ENCODE results near the gene CPLX4. TPM values are rescaled to one million over a fixed set of nuclear protein-coding genes. Genes with fewer than 3 reads are reported as not detected.

Gene CPLX4
- total RNA-seq, 2 experiments from 2014 or later: not detected

GRCh38 chr18:59268127-59268720 lies 50.2 kb downstream of the CPLX4 start:
- DNase-seq: no peak
- ChIA-PET CTCF (interaction anchor here (1.0 to 4.5 kb wide), 3 partner anchors 18 to 183 kb away, joined by 3 to 28 read pairs (median 5); no protein-coding TSS in a partner anchor), POLR2A (no interaction called here)
- no peaks in the 10 kb centered on the region for H3K36me3 Mint-ChIP-seq (ENCODE audit: low read depth)
- TF ChIP-seq CTCF (IDR thresholded peaks at IDR 0.05): no peak
- intact Hi-C loops (cut with micrococcal nuclease): loop anchor here (10.0 kb wide), 1 partner anchor 183 kb away; no protein-coding TSS in a partner anchor
- no peak overlapping the region for H3K27ac Mint-ChIP-seq
- no peaks in the 10 kb centered on the region for H3K9me3 Mint-ChIP-seq
- H3K27me3 Mint-ChIP-seq: peaks cover 82% of the 10 kb centered on the region
- H3K4me3 Mint-ChIP-seq: no peak overlapping the region
- ATAC-seq: no peak
- peaks cover 21% of the 10 kb centered on the region for H3K4me1 Mint-ChIP-seq (ENCODE audit: low read depth)

GRCh38 chr18:59267503-59268126 lies 50.8 kb downstream of the CPLX4 start:
- Mint-ChIP-seq H3K36me3 (ENCODE audit: low read depth) (no peaks in the 10 kb centered on the region), H3K27me3 (peaks cover 88% of the 10 kb centered on the region), H3K4me3 (no peak overlapping the region), H3K27ac (no peak overlapping the region), H3K4me1 (ENCODE audit: low read depth) (peaks cover 21% of the 10 kb centered on the region), H3K9me3 (no peaks in the 10 kb centered on the region)
- POLR2A ChIA-PET: interaction anchor here (0.6 kb wide), 1 partner anchor 633 kb away, joined by 3 read pairs; no protein-coding TSS in a partner anchor
- CTCF ChIA-PET: interaction anchor here (1.2 kb wide), 1 partner anchor 134 kb away, joined by 3 read pairs; no protein-coding TSS in a partner anchor
- DNase-seq: peak; percentile 23
- ATAC-seq: no peak
- no peak for TF ChIP-seq CTCF (IDR thresholded peaks at IDR 0.05)
- intact Hi-C loops (cut with micrococcal nuclease): loop anchor here (10.0 kb wide), 1 partner anchor 183 kb away; no protein-coding TSS in a partner anchor

- no peaks in the 10 kb centered on the region for H3K9me3 Mint-ChIP-seq
- no peak overlapping the region for H3K27ac Mint-ChIP-seq
- TF ChIP-seq CTCF (IDR thresholded peaks at IDR 0.05): no peak
- no peak overlapping the region for H3K4me3 Mint-ChIP-seq
- no peak for DNase-seq
- intact Hi-C loops (cut with micrococcal nuclease): loop anchor here (10.0 kb wide), 1 partner anchor 182 kb away; no protein-coding TSS in a partner anchor
- H3K27me3 Mint-ChIP-seq: peaks cover 87% of the 10 kb centered on the region
- no peak for ATAC-seq
- peaks cover 20% of the 10 kb centered on the region for H3K4me1 Mint-ChIP-seq (ENCODE audit: low read depth)
- ChIA-PET CTCF (interaction anchor here (1.1 to 1.2 kb wide), 2 partner anchors 9 to 135 kb away, joined by 3 read pairs; no protein-coding TSS in a partner anchor), POLR2A (interaction anchor here (0.6 kb wide), 1 partner anchor 633 kb away, joined by 3 read pairs; no protein-coding TSS in a partner anchor)
- no peaks in the 10 kb centered on the region for H3K36me3 Mint-ChIP-seq (ENCODE audit: low read depth)
Measured at GRCh38 chr18:59266886-59267502, 51.5 kb downstream of the CPLX4 start.

GRCh38 chr18:59266459-59266858 lies 52.0 kb downstream of the CPLX4 start:
- DNase-seq (no peak), ATAC-seq (no peak)
- no peak overlapping the region for H3K4me3 Mint-ChIP-seq
- peaks cover 2% of the 10 kb centered on the region for H3K9me3 Mint-ChIP-seq
- no peak for TF ChIP-seq CTCF (IDR thresholded peaks at IDR 0.05)
- H3K36me3 Mint-ChIP-seq (ENCODE audit: low read depth): no peaks in the 10 kb centered on the region
- H3K27ac Mint-ChIP-seq: no peak overlapping the region
- intact Hi-C loops (cut with micrococcal nuclease): loop anchor here (10.0 kb wide), 1 partner anchor 182 kb away; no protein-coding TSS in a partner anchor
- CTCF ChIA-PET: interaction anchor here (1.1 to 1.2 kb wide), 2 partner anchors 9 to 136 kb away, joined by 3 read pairs; no protein-coding TSS in a partner anchor
- peaks cover 18% of the 10 kb centered on the region for H3K4me1 Mint-ChIP-seq (ENCODE audit: low read depth)
- peaks cover 85% of the 10 kb centered on the region for H3K27me3 Mint-ChIP-seq
- POLR2A ChIA-PET: no interaction called here

Data from activated CD8-positive, alpha-beta T cell treated with anti-CD3 and anti-CD28 coated beads for 36 hours (primary cell).